Testis (tissue), 3 donors: ENCODE data around the gene ST3GAL5. TPM values are rescaled to one million over a fixed set of nuclear protein-coding genes. Genes with fewer than 3 reads are reported as not detected.
A peak's percentile ranks its signal among the peaks of the same experiment; 100 is the strongest.

Experiments
- DNase-seq: peaks from one replicate; pipeline ENCODE4 v3.0.0-alpha.2; 2019
- H3K27ac ChIP-seq, 2 donors: fragments of 200-600 bp; sonication (generic); one replicate each; pipeline ENCODE4 v1.5.1; 2019
- H3K27me3 ChIP-seq: fragments of 200-600 bp; sonication (generic); one replicate; pipeline ENCODE4 v1.5.1; 2019
- H3K36me3 ChIP-seq: fragments of 200-600 bp; sonication (generic); one replicate; pipeline ENCODE4 v1.5.1; 2017; ENCODE audit warnings: low read depth; ENCODE audit errors: missing control alignments
- H3K4me1 ChIP-seq: fragments of 200-600 bp; sonication (generic); one replicate; pipeline ENCODE4 v1.5.1; 2019
- H3K4me3 ChIP-seq, 2 donors: fragments of 200-600 bp; sonication (generic); one replicate each; pipeline ENCODE4 v1.5.1; 2017 to 2019
- H3K9me3 ChIP-seq: fragments of 200-600 bp; sonication (generic); one replicate; pipeline ENCODE4 v1.5.1; 2017
- CTCF ChIP-seq, 3 experiments: fragments of 450-650 bp in 2 of 3; fragments of 200-600 bp in 1 of 3; sonication (generic) in 1 of 3; IDR thresholded peaks; one replicate each; pipeline ENCODE4 v1.5.1; 2016 to 2019; ENCODE audit warnings: antibody characterized with exemption in 3 of 3, mild to moderate bottlenecking in 2 of 3, moderate library complexity in 1 of 3
- POLR2A ChIP-seq: fragments of 450-650 bp; IDR thresholded peaks from one replicate; pipeline ENCODE4 v1.6.1; 2017; ENCODE audit warnings: antibody characterized with exemption, mild to moderate bottlenecking, moderate library complexity
- WGBS, 2 donors: methylation state at CpG; one replicate each; pipeline ENCODE4 v1.1.5; 2018; 5-methylcytosine and 5-hydroxymethylcytosine counted together
- intact Hi-C: fragments of 100-400 bp; cut with DNase I; formaldehyde crosslinking; loops from one replicate; pipeline ENCODE4 v1.15.1; 2023; ENCODE audit warnings: low total_unique reads
- polyA plus RNA-seq: library from polyadenylated mRNA; stranded (reverse); fragments of 350-450 nt; fragmentation: Illumina TruSeq; extraction: RNeasy Lipid Tissue Mini Kit (QIAGEN cat#74804); gene quantifications from one replicate; pipeline ENCODE4 v1.2.3, GENCODE V29; 2014; ENCODE audit warnings: low read depth, low replicate concordance; ENCODE audit not compliant: insufficient read depth
- total RNA-seq, 2 donors: library from RNA; depleted of rRNA; stranded (reverse); fragments of >200 nt; gene quantifications; one replicate each; pipeline ENCODE4 v1.2.3, GENCODE V29; 2016

The ST3GAL5 gene
- total and polyA plus RNA-seq, 3 donors from 2014 or later: 38.3 to 60.0 (median 48.2) TPM

DNA sequence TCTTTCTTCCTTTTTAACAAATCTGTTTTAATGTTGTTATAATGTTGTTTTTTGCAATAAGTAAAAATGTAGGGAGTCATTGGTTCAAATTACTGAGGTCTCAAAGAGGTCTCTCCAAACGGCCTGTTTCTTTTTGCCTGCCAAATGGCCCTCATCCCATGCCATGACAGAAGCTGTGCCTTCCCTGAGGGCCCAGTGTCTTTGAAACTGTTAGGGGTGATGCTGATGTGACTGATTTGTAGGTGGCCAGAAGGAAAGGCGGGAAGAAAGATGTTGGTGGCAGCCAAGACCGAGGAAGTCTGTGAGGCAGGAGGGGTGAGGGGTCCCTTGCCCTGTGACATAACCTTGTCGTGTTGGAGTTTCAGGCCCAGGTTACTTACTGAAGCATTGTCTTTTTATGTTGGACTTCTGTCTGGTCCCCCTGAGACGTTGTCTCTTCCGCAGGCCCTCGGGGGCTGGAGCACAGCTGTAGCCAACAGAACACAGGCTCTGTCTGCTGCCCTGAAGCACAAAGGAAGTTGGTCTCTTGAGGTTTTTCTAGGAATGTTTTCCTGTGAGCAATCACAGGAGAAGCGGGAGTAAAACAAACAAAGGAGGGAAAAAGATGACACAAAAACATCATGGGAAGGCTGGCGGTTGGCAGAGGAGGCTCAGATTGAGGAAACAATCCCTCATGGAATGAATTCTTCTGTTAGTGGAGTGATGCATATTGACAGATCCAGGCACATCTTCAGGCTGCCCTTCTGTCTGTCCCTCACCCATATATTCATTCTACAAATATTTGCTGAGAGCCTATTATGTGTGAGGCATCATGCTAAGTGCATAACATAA is 4.9 kb upstream of the ST3GAL5 start:
- TF ChIP-seq POLR2A: no peak
- no peak for TF ChIP-seq CTCF (IDR thresholded peaks at IDR 0.05)
- intact Hi-C loops: no loop called here
- Histone ChIP-seq H3K9me3 (no peaks in the 10 kb centered on the region), H3K4me1 (peaks cover 5% of the 10 kb centered on the region), H3K36me3 (no peaks in the 10 kb centered on the region), H3K27me3 (no peaks in the 10 kb centered on the region), H3K4me3 (no peak overlapping the region), H3K27ac (no peak overlapping the region)
- WGBS, 2 donors: 55 to 60% methylated on average over 9 of the region's 9 CpGs
- no peak for DNase-seq

DNA sequence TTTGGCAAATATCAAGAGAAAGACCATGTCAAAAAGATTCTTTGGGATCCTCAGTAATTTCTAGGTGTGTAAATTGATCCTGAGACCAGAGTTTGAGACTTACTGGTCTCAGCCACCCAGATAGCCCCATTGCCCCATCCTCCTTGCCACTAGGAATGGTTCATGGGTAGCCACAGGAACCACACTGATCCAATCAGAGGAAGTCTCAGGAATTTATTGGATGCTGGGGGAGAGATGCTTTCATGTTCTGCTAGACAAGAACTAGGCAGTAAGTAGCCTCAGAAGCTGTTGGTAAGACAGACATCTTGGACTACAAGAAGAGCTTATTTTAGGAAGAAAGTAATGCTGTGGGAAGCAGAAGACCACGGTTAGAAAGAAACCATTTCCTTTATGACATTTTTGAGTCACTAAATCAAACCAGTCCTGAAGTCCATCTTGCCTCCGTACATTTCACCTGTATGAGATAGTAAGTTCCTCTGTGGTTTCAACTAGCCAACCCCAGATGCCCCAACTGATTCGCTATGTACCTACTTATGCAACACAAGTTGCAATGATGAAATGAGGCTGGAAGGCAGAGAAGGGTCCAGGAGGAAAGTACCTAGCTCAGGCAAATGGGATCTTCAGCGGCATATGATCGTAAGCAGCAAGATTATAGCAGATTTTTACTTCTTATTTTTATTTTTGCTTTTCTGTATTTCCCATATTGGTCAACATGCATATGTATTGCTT is 3.6 kb upstream of the ST3GAL5 start:
- Histone ChIP-seq H3K27me3 (no peaks in the 10 kb centered on the region), H3K36me3 (no peaks in the 10 kb centered on the region), H3K4me1 (peaks cover 8% of the 10 kb centered on the region), H3K27ac (no peak overlapping the region), H3K9me3 (no peaks in the 10 kb centered on the region), H3K4me3 (no peak overlapping the region)
- TF ChIP-seq CTCF (IDR thresholded peaks at IDR 0.05) (no peak), POLR2A (no peak)
- intact Hi-C loops: no loop called here
- WGBS, 2 donors: 87 to 94% methylated on average over 5 of the region's 5 CpGs
- no peak for DNase-seq

DNA sequence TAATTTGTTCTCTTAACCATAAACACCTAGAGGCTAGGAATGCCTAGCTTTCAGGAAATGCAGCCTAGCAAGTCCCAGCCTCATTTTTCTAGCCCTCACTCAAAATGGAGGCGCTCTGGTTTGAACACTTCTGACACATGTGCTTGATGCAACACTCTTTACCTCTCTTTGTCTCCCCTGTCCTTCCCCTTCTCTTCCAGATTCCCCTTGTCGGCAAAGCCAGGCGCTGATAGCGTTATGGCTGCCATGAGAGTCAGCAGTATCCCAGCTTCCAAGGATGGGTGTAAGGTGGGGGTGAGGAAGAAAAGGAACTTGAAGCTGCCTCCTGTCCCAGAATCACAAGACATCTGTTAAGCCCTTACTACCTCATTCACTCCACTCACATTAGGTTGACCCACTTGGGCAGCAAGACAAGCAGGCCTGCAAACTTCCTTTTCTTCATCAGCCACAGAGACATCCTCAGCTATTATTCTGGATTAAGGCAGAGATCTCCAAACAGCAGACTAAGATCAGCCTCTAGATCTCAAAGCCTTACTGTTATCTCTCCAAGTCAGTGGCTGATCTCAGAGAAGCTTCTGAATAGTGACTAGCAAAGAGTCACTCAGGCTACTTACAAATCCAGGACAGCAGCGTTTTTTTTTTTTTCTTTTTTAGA is 1.9 kb upstream of the ST3GAL5 start:
- intact Hi-C loops: no loop called here
- WGBS, 2 donors: 66 to 83% methylated on average over 5 of the region's 5 CpGs

GRCh38 chr2:85889627-85890281 is 964 bp upstream of the ST3GAL5 start:
- Histone ChIP-seq H3K36me3 (no peaks in the 10 kb centered on the region), H3K27me3 (no peaks in the 10 kb centered on the region), H3K9me3 (no peaks in the 10 kb centered on the region), H3K4me1 (peaks cover 30% of the 10 kb centered on the region), H3K4me3 (peak overlapping the region; percentile 73 to 93), H3K27ac (peak overlapping the region; percentile 53 to 92)
- intact Hi-C loops: loop anchor here (5.0 to 10.0 kb wide), 2 partner anchors 108 to 185 kb away; no protein-coding TSS in a partner anchor
- TF ChIP-seq CTCF (IDR thresholded peaks at IDR 0.05) (no peak), POLR2A (no peak)
- DNase-seq: peak; percentile 47
- 16 to 18% methylated on average over 18 to 22 of the region's 22 CpGs for WGBS, 2 donors

More for the DNA sequence above, 1.9 kb upstream of the ST3GAL5 start:
- no peaks in the 10 kb centered on the region for H3K36me3 ChIP-seq
- H3K4me1 ChIP-seq: peaks cover 25% of the 10 kb centered on the region
- no peaks in the 10 kb centered on the region for H3K27me3 ChIP-seq
- H3K27ac ChIP-seq: peak overlapping the region in 1 of 2 donors; percentile 92
- H3K4me3 ChIP-seq: no peak overlapping the region
- no peak for TF ChIP-seq CTCF (IDR thresholded peaks at IDR 0.05)
- no peak for TF ChIP-seq POLR2A
- H3K9me3 ChIP-seq: no peaks in the 10 kb centered on the region
- no peak for DNase-seq
